Measurements from ENCODE around the gene IGSF9B. TPM values are rescaled to one million over a fixed set of nuclear protein-coding genes. Genes with fewer than 3 reads are reported as not detected.

Gene IGSF9B
- total RNA-seq, 2 experiments from 2014 or later = 0.95 to 2.8 TPM

DNA sequence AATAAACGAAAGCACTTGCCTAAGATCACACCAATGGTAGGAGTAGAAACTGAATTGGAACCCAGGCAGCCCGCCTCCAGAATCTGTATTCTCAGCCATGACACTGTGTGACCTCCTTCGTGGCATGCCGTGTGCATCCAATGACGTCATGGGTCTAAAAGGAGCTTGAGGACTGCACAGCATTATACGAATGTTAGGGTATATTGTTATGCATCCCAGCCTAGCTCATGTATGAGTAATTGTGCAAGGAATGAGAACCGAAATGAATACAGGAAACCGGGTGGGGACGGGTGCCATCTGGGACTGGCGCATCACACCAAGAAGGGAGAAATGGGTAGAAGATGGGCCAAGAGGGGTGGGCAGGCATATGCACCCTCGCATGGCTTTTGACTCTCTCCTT lies 12.3 kb upstream of the IGSF9B start:
- no peaks in the 10 kb centered on the region for H3K4me1 ChIP-seq (ENCODE audit: insufficient read depth, low read length, poor library complexity, severe bottlenecking)
- no peak for DNase-seq (ENCODE audit: low spot score)
- no peaks in the 10 kb centered on the region for H4K20me1 ChIP-seq (ENCODE audit: insufficient read depth, low read length)
- H3K79me2 ChIP-seq (ENCODE audit: insufficient read depth, low read depth, low read length) = no peaks in the 10 kb centered on the region
- no TSS peak for BruUV-seq (replicated peaks)
- no peak for TF ChIP-seq EZH2phosphoT487 (IDR thresholded peaks at IDR 0.05; ENCODE audit: borderline replicate concordance, low read depth, low read length)
- TF ChIP-seq, protein P1, sequence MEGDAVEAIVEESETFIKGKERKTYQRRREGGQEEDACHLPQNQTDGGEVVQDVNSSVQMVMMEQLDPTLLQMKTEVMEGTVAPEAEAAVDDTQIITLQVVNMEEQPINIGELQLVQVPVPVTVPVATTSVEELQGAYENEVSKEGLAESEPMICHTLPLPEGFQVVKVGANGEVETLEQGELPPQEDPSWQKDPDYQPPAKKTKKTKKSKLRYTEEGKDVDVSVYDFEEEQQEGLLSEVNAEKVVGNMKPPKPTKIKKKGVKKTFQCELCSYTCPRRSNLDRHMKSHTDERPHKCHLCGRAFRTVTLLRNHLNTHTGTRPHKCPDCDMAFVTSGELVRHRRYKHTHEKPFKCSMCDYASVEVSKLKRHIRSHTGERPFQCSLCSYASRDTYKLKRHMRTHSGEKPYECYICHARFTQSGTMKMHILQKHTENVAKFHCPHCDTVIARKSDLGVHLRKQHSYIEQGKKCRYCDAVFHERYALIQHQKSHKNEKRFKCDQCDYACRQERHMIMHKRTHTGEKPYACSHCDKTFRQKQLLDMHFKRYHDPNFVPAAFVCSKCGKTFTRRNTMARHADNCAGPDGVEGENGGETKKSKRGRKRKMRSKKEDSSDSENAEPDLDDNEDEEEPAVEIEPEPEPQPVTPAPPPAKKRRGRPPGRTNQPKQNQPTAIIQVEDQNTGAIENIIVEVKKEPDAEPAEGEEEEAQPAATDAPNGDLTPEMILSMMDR (conservative IDR thresholded peaks at IDR 0.05; ENCODE audit: low read length) = no peak
- no peak overlapping the region for H3K4me2 ChIP-seq (ENCODE audit: low read length)
- CTCF ChIA-PET (ENCODE audit: unreplicated experiment) = interaction anchor here (0.6 kb wide), 1 partner anchor 54 kb away, joined by 5 read pairs; no protein-coding TSS in a partner anchor
- H3K9me2 ChIP-seq (ENCODE audit: insufficient read depth, low read length) = no peaks in the 10 kb centered on the region
- no peaks in the 10 kb centered on the region for H3K36me3 ChIP-seq (ENCODE audit: insufficient read depth, low read length)
- POLR2A ChIA-PET = no interaction called here
- H3K9me3 ChIP-seq (ENCODE audit: low read length) = no peaks in the 10 kb centered on the region
- no peak overlapping the region for H2AFZ ChIP-seq (ENCODE audit: low read length)
- intact Hi-C loops (cut with micrococcal nuclease; ENCODE audit: unreplicated experiment) = no loop called here
- no peak overlapping the region for H3K4me3 ChIP-seq (ENCODE audit: low read depth, low read length, poor library complexity, severe bottlenecking)
- H3K27ac ChIP-seq (ENCODE audit: low read depth, low read length, poor library complexity, severe bottlenecking) = no peak overlapping the region

DNA sequence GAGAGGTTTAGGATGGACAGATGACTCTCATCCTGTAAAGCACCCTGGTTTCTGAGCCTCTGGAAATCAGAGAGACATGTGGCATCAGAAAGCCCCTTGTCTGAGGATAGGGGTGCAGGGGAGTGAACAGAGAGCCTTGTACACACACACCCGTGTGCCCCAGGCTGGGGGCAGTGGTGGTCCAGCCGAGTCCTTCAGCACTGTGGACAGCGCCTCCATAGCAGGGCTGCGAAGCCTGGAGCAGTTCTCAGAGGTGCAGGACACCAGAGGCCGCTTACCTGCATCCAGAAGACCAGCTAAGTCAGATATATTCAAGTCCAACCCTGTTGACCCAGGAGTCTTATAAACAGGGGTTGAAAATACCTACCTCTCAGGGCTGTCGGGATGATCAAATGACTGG lies 11.5 kb upstream of the IGSF9B start:
- no peak for DNase-seq (ENCODE audit: low spot score)
- H3K4me3 ChIP-seq (ENCODE audit: low read depth, low read length, poor library complexity, severe bottlenecking) = no peak overlapping the region
- H3K4me1 ChIP-seq (ENCODE audit: insufficient read depth, low read length, poor library complexity, severe bottlenecking) = no peaks in the 10 kb centered on the region
- BruUV-seq (replicated peaks) = no TSS peak
- ChIA-PET CTCF (ENCODE audit: unreplicated experiment) (no interaction called here), POLR2A (no interaction called here)
- no peak overlapping the region for H3K27ac ChIP-seq (ENCODE audit: low read depth, low read length, poor library complexity, severe bottlenecking)
- no peaks in the 10 kb centered on the region for H3K36me3 ChIP-seq (ENCODE audit: insufficient read depth, low read length)
- no peaks in the 10 kb centered on the region for H3K79me2 ChIP-seq (ENCODE audit: insufficient read depth, low read depth, low read length)
- no peak for TF ChIP-seq EZH2phosphoT487 (IDR thresholded peaks at IDR 0.05; ENCODE audit: borderline replicate concordance, low read depth, low read length)
- TF ChIP-seq, protein P1 (conservative IDR thresholded peaks at IDR 0.05; ENCODE audit: low read length) = no peak
- no peak overlapping the region for H2AFZ ChIP-seq (ENCODE audit: low read length)
- no peaks in the 10 kb centered on the region for H4K20me1 ChIP-seq (ENCODE audit: insufficient read depth, low read length)
- no peaks in the 10 kb centered on the region for H3K9me2 ChIP-seq (ENCODE audit: insufficient read depth, low read length)
- intact Hi-C loops (cut with micrococcal nuclease; ENCODE audit: unreplicated experiment) = no loop called here
- no peak overlapping the region for H3K4me2 ChIP-seq (ENCODE audit: low read length)
- no peaks in the 10 kb centered on the region for H3K9me3 ChIP-seq (ENCODE audit: low read length)

DNA sequence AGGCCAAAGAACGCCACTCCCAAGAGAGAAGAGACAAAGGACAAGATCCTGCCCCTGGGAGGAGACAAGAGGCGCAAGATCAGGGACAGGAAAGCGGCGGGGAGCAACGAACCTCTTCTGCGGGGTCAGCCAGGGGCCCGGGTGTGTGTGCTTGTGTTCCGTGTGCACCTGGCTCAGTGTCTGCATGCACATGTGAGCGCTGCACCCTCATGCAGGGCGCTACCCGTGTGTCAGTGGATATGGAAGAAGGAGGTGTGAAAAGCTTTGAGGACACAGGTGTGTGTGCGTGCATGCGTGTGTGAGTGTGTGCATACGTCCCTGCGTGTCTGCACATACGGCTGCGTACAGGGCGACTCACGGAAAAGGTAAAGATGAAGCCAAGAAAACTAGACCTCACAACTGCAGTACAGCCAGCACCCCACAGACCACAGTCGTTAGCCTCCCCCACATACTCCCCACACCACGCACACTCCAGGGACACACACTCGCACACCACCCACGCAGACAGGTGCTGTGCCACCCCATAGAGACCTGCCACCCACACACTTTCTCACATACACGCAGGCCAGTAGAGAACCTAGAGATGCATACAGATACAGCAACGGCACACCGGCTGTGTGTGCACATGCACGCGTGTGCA lies 11.0 kb upstream of the IGSF9B start:
- Histone ChIP-seq H3K4me3 (ENCODE audit: low read depth, low read length, poor library complexity, severe bottlenecking) (no peak overlapping the region), H3K36me3 (ENCODE audit: insufficient read depth, low read length) (no peaks in the 10 kb centered on the region), H3K9me3 (ENCODE audit: low read length) (no peaks in the 10 kb centered on the region), H3K4me1 (ENCODE audit: insufficient read depth, low read length, poor library complexity, severe bottlenecking) (no peaks in the 10 kb centered on the region), H3K79me2 (ENCODE audit: insufficient read depth, low read depth, low read length) (no peaks in the 10 kb centered on the region), H3K27ac (ENCODE audit: low read depth, low read length, poor library complexity, severe bottlenecking) (no peak overlapping the region), H3K4me2 (ENCODE audit: low read length) (no peak overlapping the region), H4K20me1 (ENCODE audit: insufficient read depth, low read length) (no peaks in the 10 kb centered on the region), H2AFZ (ENCODE audit: low read length) (no peak overlapping the region), H3K9me2 (ENCODE audit: insufficient read depth, low read length) (no peaks in the 10 kb centered on the region)
- CTCF ChIA-PET (ENCODE audit: unreplicated experiment) = no interaction called here
- BruUV-seq (replicated peaks) = no TSS peak
- no peak for DNase-seq (ENCODE audit: low spot score)
- intact Hi-C loops (cut with micrococcal nuclease; ENCODE audit: unreplicated experiment) = no loop called here
- TF ChIP-seq EZH2phosphoT487 (IDR thresholded peaks at IDR 0.05; ENCODE audit: borderline replicate concordance, low read depth, low read length) = no peak
- TF ChIP-seq, protein P1 (conservative IDR thresholded peaks at IDR 0.05; ENCODE audit: low read length) = 0 out of 2 replicates have a peak, but pooled peaks have one; percentile 14
- POLR2A ChIA-PET = no interaction called here
